DOHH2 (cell line): ENCODE results near the gene CLCN4.

ENCODE experiments used
- H3F3A ChIP-seq: fragments of 200-600 bp; sonication (generic), shearing (Covaris generic); 2 replicates; pipeline ENCODE4 v1.6.0; 2016; ENCODE audit warnings: antibody characterized with exemption, mild to moderate bottlenecking; ENCODE audit not compliant: control insufficient read depth, insufficient read depth
- H3K27ac ChIP-seq: fragments of 200-600 bp; sonication (generic); 2 replicates; pipeline ENCODE4 v1.5.1; 2014; ENCODE audit warnings: low read depth, mild to moderate bottlenecking, low read length, moderate library complexity
- H3K27me3 ChIP-seq: fragments of 200-600 bp; sonication (generic); 2 replicates; pipeline ENCODE4 v1.6.1; 2014; ENCODE audit warnings: mild to moderate bottlenecking, low read length, mixed read lengths; ENCODE audit not compliant: control insufficient read depth
- H3K36me3 ChIP-seq: fragments of 200-600 bp; sonication (generic); 2 replicates; pipeline ENCODE4 v1.6.1; 2014; ENCODE audit warnings: mild to moderate bottlenecking, low read length, moderate library complexity, mixed read lengths; ENCODE audit not compliant: control insufficient read depth
- H3K4me1 ChIP-seq: fragments of 200-600 bp; sonication (generic); 2 replicates; pipeline ENCODE4 v1.6.1; 2014; ENCODE audit warnings: mild to moderate bottlenecking, low read length, mixed read lengths; ENCODE audit not compliant: control insufficient read depth
- H3K4me2 ChIP-seq: fragments of 200-600 bp; sonication (generic); 2 replicates; pipeline ENCODE4 v1.6.0; 2014; ENCODE audit warnings: mild to moderate bottlenecking, low read length, moderate library complexity
- H3K4me3 ChIP-seq: fragments of 200-600 bp; sonication (generic); 2 replicates; pipeline ENCODE4 v1.5.1; 2014; ENCODE audit warnings: mild to moderate bottlenecking, low read length, mixed read lengths
- H3K79me2 ChIP-seq: fragments of 200-600 bp; sonication (generic); 2 replicates; pipeline ENCODE4 v1.6.1; 2014; ENCODE audit warnings: mild to moderate bottlenecking, low read length, mixed read lengths; ENCODE audit not compliant: control insufficient read depth
- H3K9me2 ChIP-seq: fragments of 200-600 bp; sonication (generic); replicated peaks from 2 replicates; pipeline ENCODE4 v1.6.1; 2014; ENCODE audit warnings: mild to moderate bottlenecking, low read length, mixed read lengths; ENCODE audit not compliant: control insufficient read depth
- H3K9me3 ChIP-seq: fragments of 200-600 bp; sonication (generic); 2 replicates; pipeline ENCODE4 v1.6.1; 2014; ENCODE audit warnings: antibody characterized with exemption, low read length, mixed read lengths; ENCODE audit not compliant: control insufficient read depth, insufficient read depth
- H4K20me1 ChIP-seq: fragments of 200-600 bp; sonication (generic); 2 replicates; pipeline ENCODE4 v1.6.0; 2014; ENCODE audit warnings: low read depth, mild to moderate bottlenecking, antibody characterized with exemption, low read length, moderate library complexity; ENCODE audit not compliant: control insufficient read depth, insufficient read depth
- EZH2phosphoT487 ChIP-seq: fragments of 200-600 bp; sonication (generic); IDR thresholded peaks from 2 replicates; pipeline ENCODE4 v1.6.1; 2017; ENCODE audit warnings: borderline replicate concordance, mild to moderate bottlenecking, antibody characterized with exemption, low read length, moderate library complexity, mixed read lengths
- TF ChIP-seq, protein P1 (sequence below): fragments of 200-600 bp; sonication (generic); IDR thresholded peaks from one replicate; pipeline ENCODE4 v1.5.1; 2014; ENCODE audit warnings: antibody characterized with exemption, mild to moderate bottlenecking, low read depth, low read length; ENCODE audit not compliant: poor library complexity, severe bottlenecking

Gene CLCN4

DNA sequence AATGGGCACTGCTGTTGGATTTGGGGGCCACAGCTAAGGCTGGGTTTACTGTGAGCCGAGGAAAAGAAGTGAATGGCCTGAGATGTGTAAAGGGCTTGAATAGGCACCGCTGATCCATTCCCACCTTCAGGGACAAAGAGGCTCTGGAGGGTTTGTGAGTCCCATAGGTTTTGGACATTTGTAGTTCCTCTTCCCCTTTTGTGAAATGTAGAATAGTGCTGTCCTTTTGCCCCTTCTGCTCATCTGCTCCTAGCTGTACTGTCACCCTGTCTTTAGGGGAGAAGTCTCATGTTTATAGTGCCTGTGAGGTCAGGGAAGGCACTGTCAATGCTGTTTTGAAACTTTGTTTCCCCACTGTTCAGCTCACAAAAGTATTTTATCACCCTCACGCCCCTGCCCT, 26.4 kb upstream of the CLCN4 start:
- Histone ChIP-seq H3F3A (no peaks in the 10 kb centered on the region), H3K4me3 (no peak overlapping the region), H3K4me1 (peaks cover 5% of the 10 kb centered on the region), H4K20me1 (no peaks in the 10 kb centered on the region), H3K9me3 (no peaks in the 10 kb centered on the region), H3K27ac (no peak overlapping the region), H3K36me3 (peaks cover 44% of the 10 kb centered on the region), H3K79me2 (no peaks in the 10 kb centered on the region), H3K27me3 (no peaks in the 10 kb centered on the region), H3K4me2 (no peak overlapping the region), H3K9me2 (no peaks in the 10 kb centered on the region)
- no peak for TF ChIP-seq EZH2phosphoT487
- TF ChIP-seq, protein P1, sequence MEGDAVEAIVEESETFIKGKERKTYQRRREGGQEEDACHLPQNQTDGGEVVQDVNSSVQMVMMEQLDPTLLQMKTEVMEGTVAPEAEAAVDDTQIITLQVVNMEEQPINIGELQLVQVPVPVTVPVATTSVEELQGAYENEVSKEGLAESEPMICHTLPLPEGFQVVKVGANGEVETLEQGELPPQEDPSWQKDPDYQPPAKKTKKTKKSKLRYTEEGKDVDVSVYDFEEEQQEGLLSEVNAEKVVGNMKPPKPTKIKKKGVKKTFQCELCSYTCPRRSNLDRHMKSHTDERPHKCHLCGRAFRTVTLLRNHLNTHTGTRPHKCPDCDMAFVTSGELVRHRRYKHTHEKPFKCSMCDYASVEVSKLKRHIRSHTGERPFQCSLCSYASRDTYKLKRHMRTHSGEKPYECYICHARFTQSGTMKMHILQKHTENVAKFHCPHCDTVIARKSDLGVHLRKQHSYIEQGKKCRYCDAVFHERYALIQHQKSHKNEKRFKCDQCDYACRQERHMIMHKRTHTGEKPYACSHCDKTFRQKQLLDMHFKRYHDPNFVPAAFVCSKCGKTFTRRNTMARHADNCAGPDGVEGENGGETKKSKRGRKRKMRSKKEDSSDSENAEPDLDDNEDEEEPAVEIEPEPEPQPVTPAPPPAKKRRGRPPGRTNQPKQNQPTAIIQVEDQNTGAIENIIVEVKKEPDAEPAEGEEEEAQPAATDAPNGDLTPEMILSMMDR = no peak

DNA sequence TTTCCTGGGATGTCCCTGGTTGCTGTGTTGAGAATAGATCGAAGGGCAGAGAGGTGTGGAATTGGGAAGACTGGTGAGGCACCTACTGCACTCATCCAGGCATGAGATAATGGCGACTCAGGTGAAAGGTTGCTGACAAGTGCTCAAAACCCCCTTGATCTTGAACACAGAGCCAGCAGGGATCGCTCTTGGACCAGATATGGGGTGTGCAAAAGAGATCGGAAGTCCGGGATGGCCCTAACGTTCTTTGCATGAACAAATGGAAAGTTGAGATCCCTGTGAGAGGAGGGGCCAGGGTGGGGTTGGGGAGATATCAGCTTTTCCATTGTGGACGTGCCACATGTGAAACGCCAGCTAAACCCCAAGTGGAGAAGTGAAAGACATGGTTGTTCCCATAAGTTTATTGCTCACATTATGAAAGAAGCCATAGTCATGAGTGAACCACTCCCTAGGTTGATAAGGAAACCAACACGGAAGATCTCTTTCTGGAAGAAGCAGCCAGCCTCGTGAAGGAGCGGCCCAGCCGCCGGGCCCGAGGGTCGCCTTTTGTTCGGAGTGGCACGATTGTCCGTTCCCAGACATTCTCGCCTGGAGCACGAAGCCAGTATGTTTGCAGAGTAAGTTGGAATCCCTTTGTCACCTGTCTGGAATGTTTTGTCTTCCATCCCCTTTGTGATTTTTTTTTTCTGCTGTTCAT, 22.6 kb upstream of the CLCN4 start:
- Histone ChIP-seq H3K9me2 (no peaks in the 10 kb centered on the region), H3K27me3 (no peaks in the 10 kb centered on the region), H4K20me1 (no peaks in the 10 kb centered on the region), H3K4me3 (no peak overlapping the region), H3K79me2 (no peaks in the 10 kb centered on the region), H3K4me2 (no peak overlapping the region), H3K36me3 (peaks cover 50% of the 10 kb centered on the region), H3F3A (no peaks in the 10 kb centered on the region), H3K4me1 (peaks cover 19% of the 10 kb centered on the region), H3K9me3 (no peaks in the 10 kb centered on the region), H3K27ac (no peak overlapping the region)
- no peak for TF ChIP-seq EZH2phosphoT487
- TF ChIP-seq, protein P1 = no peak

DNA sequence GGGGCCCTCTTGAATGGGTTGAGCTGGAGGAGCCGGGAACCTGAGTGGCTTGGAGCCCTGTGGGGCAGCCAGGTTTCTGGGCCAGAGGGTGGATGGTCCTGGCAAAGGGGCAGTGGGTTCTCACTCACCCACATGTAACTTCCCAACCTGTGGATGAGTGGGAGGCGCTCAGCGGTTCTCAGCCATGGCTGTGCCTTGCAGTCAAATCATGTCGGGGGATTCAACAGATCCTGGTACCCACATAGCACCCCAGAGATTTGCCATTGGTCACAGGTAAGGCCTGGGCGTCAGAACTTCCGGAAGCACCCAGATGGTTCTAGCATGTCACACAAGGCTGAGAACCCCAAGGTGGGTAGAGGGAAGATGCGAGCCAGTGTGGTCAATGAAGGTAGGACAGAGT, 21.9 kb upstream of the CLCN4 start:
- peaks cover 45% of the 10 kb centered on the region for H3K36me3 ChIP-seq

More for the DNA sequence above, 21.9 kb upstream of the CLCN4 start:
- Histone ChIP-seq H3K27ac (no peak overlapping the region), H3K27me3 (no peaks in the 10 kb centered on the region), H4K20me1 (no peaks in the 10 kb centered on the region), H3K4me3 (no peak overlapping the region), H3K79me2 (no peaks in the 10 kb centered on the region), H3K4me1 (peaks cover 19% of the 10 kb centered on the region), H3K4me2 (no peak overlapping the region), H3K9me2 (no peaks in the 10 kb centered on the region), H3F3A (no peaks in the 10 kb centered on the region), H3K9me3 (no peaks in the 10 kb centered on the region)
- TF ChIP-seq, protein P1 = no peak
- TF ChIP-seq EZH2phosphoT487 = no peak
